ENCODE data around the gene RBM6. TPM values are rescaled to one million over a fixed set of nuclear protein-coding genes. Genes with fewer than 3 reads are reported as not detected.

Gene RBM6
- total RNA-seq, 1 experiment from 2014 or later = 88.3 TPM

- Histone ChIP-seq H3K36me3 (ENCODE audit: insufficient read depth, low read length) (peaks cover 33% of the 10 kb centered on the region), H3K9me2 (replicated peaks; ENCODE audit: insufficient read depth, low read length) (no peaks in the 10 kb centered on the region), H4K20me1 (ENCODE audit: insufficient read depth, low read depth, low read length) (peaks cover 6% of the 10 kb centered on the region; the same call in 1 of the 2 replicates), H3K27ac (ENCODE audit: low read length) (peak overlapping the region; percentile 78), H2AFZ (ENCODE audit: low read length) (no peak overlapping the region; the same call in 1 of the 2 replicates), H3K4me2 (ENCODE audit: low read depth, low read length, poor library complexity, severe bottlenecking) (peak overlapping the region; percentile 84), H3K79me2 (ENCODE audit: low read length) (peaks cover 42% of the 10 kb centered on the region), H3K27me3 (ENCODE audit: low read length) (no peaks in the 10 kb centered on the region), H3K4me3 (ENCODE audit: low read length) (peak overlapping the region; percentile 99), H3K9me3 (ENCODE audit: low read length) (no peaks in the 10 kb centered on the region), H3K4me1 (ENCODE audit: low read length) (peaks cover 18% of the 10 kb centered on the region), H3K9ac (ENCODE audit: low read length) (peak overlapping the region; percentile 98)
- no peak for DNase-seq
Observed at GRCh38 chr3:50089609-50089945, 149.6 kb downstream of the RBM6 start.

GRCh38 chr3:50090984-50091383 lies 151.0 kb downstream of the RBM6 start:
- Histone ChIP-seq H3K27ac (ENCODE audit: low read length) (0 out of 2 replicates have a peak overlapping the region, but pooled peaks have one; percentile 78), H4K20me1 (ENCODE audit: insufficient read depth, low read depth, low read length) (peaks cover 14% of the 10 kb centered on the region; the same call in 1 of the 2 replicates)

DNA sequence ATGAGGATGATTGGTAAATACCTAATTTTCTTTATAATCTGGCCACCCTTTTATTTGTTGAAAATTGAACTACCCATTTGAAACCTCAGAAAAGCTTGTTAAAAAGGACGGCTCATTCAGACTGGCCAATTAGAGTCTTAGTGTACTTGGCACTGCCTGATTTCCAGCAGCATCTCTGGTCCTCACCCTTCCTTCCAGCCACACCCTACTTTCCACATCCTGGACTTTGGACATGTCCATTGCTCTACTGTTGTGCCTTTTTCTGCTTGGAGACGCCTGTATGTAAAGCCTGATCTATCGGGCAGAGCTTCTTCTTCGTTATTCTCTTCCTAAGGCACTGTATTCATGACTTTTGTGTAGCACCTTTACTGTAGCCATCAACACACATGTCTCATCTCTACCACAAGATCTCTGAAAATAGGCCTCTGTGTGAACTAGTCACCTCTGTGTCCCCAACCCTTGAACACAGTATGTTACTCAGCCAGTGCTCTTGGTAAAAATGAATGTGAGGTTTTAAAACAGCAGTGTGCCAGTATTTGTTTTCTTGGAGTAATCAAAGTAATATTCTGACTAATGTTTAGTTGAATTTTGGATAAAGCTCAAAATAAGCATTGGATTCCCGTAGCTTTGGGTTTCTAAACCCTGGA lies 155.5 kb downstream of the RBM6 start:
- Histone ChIP-seq H3K27ac (ENCODE audit: low read length) (no peak overlapping the region), H3K9me2 (replicated peaks; ENCODE audit: insufficient read depth, low read length) (no peaks in the 10 kb centered on the region), H3K36me3 (ENCODE audit: insufficient read depth, low read length) (peaks cover 61% of the 10 kb centered on the region), H2AFZ (ENCODE audit: low read length) (no peak overlapping the region), H3K4me1 (ENCODE audit: low read length) (peaks cover 9% of the 10 kb centered on the region), H3K4me2 (ENCODE audit: low read depth, low read length, poor library complexity, severe bottlenecking) (no peak overlapping the region), H3K27me3 (ENCODE audit: low read length) (no peaks in the 10 kb centered on the region), H4K20me1 (ENCODE audit: insufficient read depth, low read depth, low read length) (peaks cover 10% of the 10 kb centered on the region; the same call in 1 of the 2 replicates), H3K9ac (ENCODE audit: low read length) (no peak overlapping the region), H3K79me2 (ENCODE audit: low read length) (peaks cover 50% of the 10 kb centered on the region), H3K4me3 (ENCODE audit: low read length) (no peak overlapping the region), H3K9me3 (ENCODE audit: low read length) (no peaks in the 10 kb centered on the region)
- DNase-seq = no peak

More at GRCh38 chr3:50090984-50091383, 151.0 kb downstream of the RBM6 start:
- DNase-seq = no peak
- peaks cover 55% of the 10 kb centered on the region for H3K79me2 ChIP-seq (ENCODE audit: low read length)
- peak overlapping the region; percentile 98; the same call in 1 of the 2 replicates for H3K9ac ChIP-seq (ENCODE audit: low read length)
- peak overlapping the region; percentile 84 for H3K4me2 ChIP-seq (ENCODE audit: low read depth, low read length, poor library complexity, severe bottlenecking)
- H3K9me3 ChIP-seq (ENCODE audit: low read length) = no peaks in the 10 kb centered on the region
- H3K4me3 ChIP-seq (ENCODE audit: low read length) = peak overlapping the region; percentile 99
- H2AFZ ChIP-seq (ENCODE audit: low read length) = no peak overlapping the region
- H3K4me1 ChIP-seq (ENCODE audit: low read length) = peaks cover 18% of the 10 kb centered on the region
- H3K36me3 ChIP-seq (ENCODE audit: insufficient read depth, low read length) = peaks cover 47% of the 10 kb centered on the region
- H3K27me3 ChIP-seq (ENCODE audit: low read length) = no peaks in the 10 kb centered on the region
- no peaks in the 10 kb centered on the region for H3K9me2 ChIP-seq (replicated peaks; ENCODE audit: insufficient read depth, low read length)

- no peak overlapping the region for H2AFZ ChIP-seq (ENCODE audit: low read length)
- H3K4me1 ChIP-seq (ENCODE audit: low read length) = no peaks in the 10 kb centered on the region
- no peaks in the 10 kb centered on the region for H3K9me3 ChIP-seq (ENCODE audit: low read length)
- H3K79me2 ChIP-seq (ENCODE audit: low read length) = peaks cover 18% of the 10 kb centered on the region
- peaks cover 69% of the 10 kb centered on the region for H3K36me3 ChIP-seq (ENCODE audit: insufficient read depth, low read length)
- DNase-seq = no peak
- no peak overlapping the region for H3K9ac ChIP-seq (ENCODE audit: low read length)
- no peaks in the 10 kb centered on the region for H3K27me3 ChIP-seq (ENCODE audit: low read length)
- no peaks in the 10 kb centered on the region for H3K9me2 ChIP-seq (replicated peaks; ENCODE audit: insufficient read depth, low read length)
- H3K4me2 ChIP-seq (ENCODE audit: low read depth, low read length, poor library complexity, severe bottlenecking) = no peak overlapping the region
- H3K4me3 ChIP-seq (ENCODE audit: low read length) = no peak overlapping the region
- H3K27ac ChIP-seq (ENCODE audit: low read length) = no peak overlapping the region
- peaks cover 4% of the 10 kb centered on the region; the same call in 1 of the 2 replicates for H4K20me1 ChIP-seq (ENCODE audit: insufficient read depth, low read depth, low read length)
Observed at GRCh38 chr3:50100386-50100785, 160.4 kb downstream of the RBM6 start.

- Histone ChIP-seq H3K4me3 (ENCODE audit: low read length) (no peak overlapping the region), H3K4me1 (ENCODE audit: low read length) (no peaks in the 10 kb centered on the region), H3K27ac (ENCODE audit: low read length) (no peak overlapping the region), H3K9ac (ENCODE audit: low read length) (no peak overlapping the region), H3K27me3 (ENCODE audit: low read length) (no peaks in the 10 kb centered on the region), H3K4me2 (ENCODE audit: low read depth, low read length, poor library complexity, severe bottlenecking) (no peak overlapping the region), H3K9me2 (replicated peaks; ENCODE audit: insufficient read depth, low read length) (no peaks in the 10 kb centered on the region), H3K79me2 (ENCODE audit: low read length) (peaks cover 10% of the 10 kb centered on the region), H4K20me1 (ENCODE audit: insufficient read depth, low read depth, low read length) (no peaks in the 10 kb centered on the region; the same call in 1 of the 2 replicates), H3K36me3 (ENCODE audit: insufficient read depth, low read length) (peaks cover 66% of the 10 kb centered on the region), H2AFZ (ENCODE audit: low read length) (no peak overlapping the region), H3K9me3 (ENCODE audit: low read length) (no peaks in the 10 kb centered on the region)
- DNase-seq = no peak
Observed at GRCh38 chr3:50100956-50101845, 161.3 kb downstream of the RBM6 start.

DNA sequence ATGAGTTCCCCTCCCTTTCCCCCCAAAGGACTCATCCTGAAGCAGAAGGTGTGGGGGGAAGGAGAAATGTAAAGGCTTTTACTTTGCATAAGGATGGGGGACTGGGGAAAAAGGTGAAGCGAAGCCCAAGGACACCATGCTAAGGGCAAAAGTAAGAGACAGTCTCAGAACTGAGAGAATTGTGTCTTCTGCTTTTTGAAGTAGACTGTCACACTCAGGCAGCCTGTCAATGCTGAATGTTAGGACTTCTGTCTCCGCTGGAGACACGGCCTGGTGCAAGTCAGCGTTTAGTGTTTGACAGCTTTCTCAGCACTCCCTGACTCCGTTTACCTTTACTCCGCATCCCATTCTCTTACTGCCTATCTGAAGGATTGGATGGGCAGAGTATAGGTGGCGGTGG lies 162.6 kb downstream of the RBM6 start:
- Histone ChIP-seq H3K4me2 (ENCODE audit: low read depth, low read length, poor library complexity, severe bottlenecking) (no peak overlapping the region), H2AFZ (ENCODE audit: low read length) (no peak overlapping the region), H3K9me2 (replicated peaks; ENCODE audit: insufficient read depth, low read length) (no peaks in the 10 kb centered on the region), H3K9me3 (ENCODE audit: low read length) (no peaks in the 10 kb centered on the region), H3K36me3 (ENCODE audit: insufficient read depth, low read length) (peaks cover 69% of the 10 kb centered on the region), H3K79me2 (ENCODE audit: low read length) (peaks cover 5% of the 10 kb centered on the region), H3K9ac (ENCODE audit: low read length) (no peak overlapping the region), H3K27me3 (ENCODE audit: low read length) (no peaks in the 10 kb centered on the region), H3K27ac (ENCODE audit: low read length) (no peak overlapping the region), H3K4me3 (ENCODE audit: low read length) (no peak overlapping the region), H3K4me1 (ENCODE audit: low read length) (no peaks in the 10 kb centered on the region), H4K20me1 (ENCODE audit: insufficient read depth, low read depth, low read length) (no peaks in the 10 kb centered on the region)
- DNase-seq = no peak

GRCh38 chr3:50111757-50112156 lies 171.8 kb downstream of the RBM6 start:
- Histone ChIP-seq H3K9ac (ENCODE audit: low read length) (no peak overlapping the region), H3K27me3 (ENCODE audit: low read length) (no peaks in the 10 kb centered on the region), H4K20me1 (ENCODE audit: insufficient read depth, low read depth, low read length) (peaks cover 24% of the 10 kb centered on the region), H3K36me3 (ENCODE audit: insufficient read depth, low read length) (peaks cover 70% of the 10 kb centered on the region), H3K79me2 (ENCODE audit: low read length) (peaks cover 5% of the 10 kb centered on the region), H2AFZ (ENCODE audit: low read length) (no peak overlapping the region), H3K9me3 (ENCODE audit: low read length) (no peaks in the 10 kb centered on the region), H3K27ac (ENCODE audit: low read length) (no peak overlapping the region), H3K4me3 (ENCODE audit: low read length) (no peak overlapping the region), H3K4me2 (ENCODE audit: low read depth, low read length, poor library complexity, severe bottlenecking) (no peak overlapping the region), H3K9me2 (replicated peaks; ENCODE audit: insufficient read depth, low read length) (no peaks in the 10 kb centered on the region), H3K4me1 (ENCODE audit: low read length) (peaks cover 20% of the 10 kb centered on the region)
- no peak for DNase-seq

- H3K4me3 ChIP-seq (ENCODE audit: low read length) = no peak overlapping the region
- DNase-seq = peak; percentile 77
- no peaks in the 10 kb centered on the region for H3K9me3 ChIP-seq (ENCODE audit: low read length)
- H3K9me2 ChIP-seq (replicated peaks; ENCODE audit: insufficient read depth, low read length) = no peaks in the 10 kb centered on the region
- H3K27ac ChIP-seq (ENCODE audit: low read length) = no peak overlapping the region
- no peak overlapping the region for H3K9ac ChIP-seq (ENCODE audit: low read length)
- peaks cover 67% of the 10 kb centered on the region for H3K36me3 ChIP-seq (ENCODE audit: insufficient read depth, low read length)
- no peak overlapping the region for H2AFZ ChIP-seq (ENCODE audit: low read length)
- H3K79me2 ChIP-seq (ENCODE audit: low read length) = peaks cover 4% of the 10 kb centered on the region; the same call in 1 of the 2 replicates
- peaks cover 24% of the 10 kb centered on the region for H4K20me1 ChIP-seq (ENCODE audit: insufficient read depth, low read depth, low read length)
- no peaks in the 10 kb centered on the region for H3K27me3 ChIP-seq (ENCODE audit: low read length)
- no peak overlapping the region for H3K4me2 ChIP-seq (ENCODE audit: low read depth, low read length, poor library complexity, severe bottlenecking)
- peaks cover 20% of the 10 kb centered on the region for H3K4me1 ChIP-seq (ENCODE audit: low read length)
Observed at GRCh38 chr3:50112462-50112861, 172.5 kb downstream of the RBM6 start.
